GM23338 (cell line): ENCODE measurements around the gene RPP40.

Experiments
- CREB1 ChIP-seq: fragments of 250-450 bp; sonication (Bioruptor Pico); IDR thresholded peaks from 2 replicates; pipeline ENCODE4 v1.5.0; 2020; ENCODE audit warnings: low read depth, mild to moderate bottlenecking, moderate library complexity
- EZH2 ChIP-seq: fragments of 200-600 bp; sonication (generic); IDR thresholded peaks from one replicate; pipeline ENCODE4 v1.8.0; 2017; ENCODE audit warnings: antibody characterized with exemption, mild to moderate bottlenecking, low read depth; ENCODE audit not compliant: unreplicated experiment
- EZH2phosphoT487 ChIP-seq: fragments of 200-600 bp; sonication (generic); IDR thresholded peaks from one replicate; pipeline ENCODE4 v1.8.1; 2018; ENCODE audit warnings: antibody characterized with exemption; ENCODE audit not compliant: unreplicated experiment
- JUNB ChIP-seq: IDR thresholded peaks from one replicate; pipeline ENCODE4 v1.6.1; 2016; ENCODE audit warnings: antibody characterized with exemption; ENCODE audit not compliant: unreplicated experiment
- NANOG ChIP-seq: IDR thresholded peaks from 2 replicates; pipeline ENCODE4 v1.6.1; 2016; ENCODE audit warnings: antibody characterized with exemption, borderline replicate concordance
- POLR2AphosphoS5 ChIP-seq: IDR thresholded peaks from 2 replicates; pipeline ENCODE4 v1.6.1; 2016; ENCODE audit warnings: antibody characterized with exemption, low read depth
- STAT1 ChIP-seq: IDR thresholded peaks from one replicate; pipeline ENCODE4 v1.6.1; 2016; ENCODE audit warnings: antibody characterized with exemption; ENCODE audit not compliant: unreplicated experiment
- ZNF331 ChIP-seq: fragments of 250-450 bp; sonication (Bioruptor Pico); IDR thresholded peaks from 2 replicates; pipeline ENCODE4 v1.5.0; 2020; ENCODE audit warnings: low read depth, mild to moderate bottlenecking, moderate library complexity
- TF ChIP-seq, protein P1 (sequence below), 2 experiments: fragments of 200-600 bp in 1 of 2; sonication (generic) in 1 of 2; conservative IDR thresholded peaks; 2 replicates each; pipeline versions ENCODE4 v1.5.1 to v1.6.1; 2016 to 2017; ENCODE audit warnings: antibody characterized with exemption in 2 of 2, low read depth in 2 of 2, mild to moderate bottlenecking in 2 of 2, moderate library complexity in 1 of 2
- TF ChIP-seq, protein P2 (sequence below): IDR thresholded peaks from 2 replicates; pipeline ENCODE4 v1.6.1; 2016; ENCODE audit warnings: antibody characterized with exemption
- TF ChIP-seq, protein P3 (sequence below): IDR thresholded peaks from one replicate; pipeline ENCODE4 v1.6.1; 2018; ENCODE audit warnings: antibody characterized with exemption; ENCODE audit not compliant: unreplicated experiment

DNA sequence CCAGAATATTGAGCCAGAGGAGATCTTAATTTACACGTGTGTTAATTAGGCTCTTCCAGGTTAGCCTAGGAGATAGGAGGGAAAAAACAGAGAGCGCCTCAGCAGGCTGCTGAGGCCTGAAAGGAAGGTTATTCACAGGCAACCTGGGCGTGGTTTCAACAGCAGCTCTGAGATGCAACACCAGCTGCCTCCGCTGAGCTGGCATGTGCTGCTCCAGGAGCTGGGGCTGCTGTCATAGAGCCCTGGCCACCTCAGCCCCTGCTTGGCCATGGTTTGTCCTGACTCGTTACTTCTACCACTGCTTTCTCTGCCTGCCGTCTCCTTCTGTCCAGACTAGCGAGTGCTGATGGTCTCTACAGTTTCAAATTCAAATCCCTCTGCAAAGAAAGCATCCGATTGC is 32.4 kb upstream of the RPP40 start:
- TF ChIP-seq, protein P1, sequence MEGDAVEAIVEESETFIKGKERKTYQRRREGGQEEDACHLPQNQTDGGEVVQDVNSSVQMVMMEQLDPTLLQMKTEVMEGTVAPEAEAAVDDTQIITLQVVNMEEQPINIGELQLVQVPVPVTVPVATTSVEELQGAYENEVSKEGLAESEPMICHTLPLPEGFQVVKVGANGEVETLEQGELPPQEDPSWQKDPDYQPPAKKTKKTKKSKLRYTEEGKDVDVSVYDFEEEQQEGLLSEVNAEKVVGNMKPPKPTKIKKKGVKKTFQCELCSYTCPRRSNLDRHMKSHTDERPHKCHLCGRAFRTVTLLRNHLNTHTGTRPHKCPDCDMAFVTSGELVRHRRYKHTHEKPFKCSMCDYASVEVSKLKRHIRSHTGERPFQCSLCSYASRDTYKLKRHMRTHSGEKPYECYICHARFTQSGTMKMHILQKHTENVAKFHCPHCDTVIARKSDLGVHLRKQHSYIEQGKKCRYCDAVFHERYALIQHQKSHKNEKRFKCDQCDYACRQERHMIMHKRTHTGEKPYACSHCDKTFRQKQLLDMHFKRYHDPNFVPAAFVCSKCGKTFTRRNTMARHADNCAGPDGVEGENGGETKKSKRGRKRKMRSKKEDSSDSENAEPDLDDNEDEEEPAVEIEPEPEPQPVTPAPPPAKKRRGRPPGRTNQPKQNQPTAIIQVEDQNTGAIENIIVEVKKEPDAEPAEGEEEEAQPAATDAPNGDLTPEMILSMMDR (conservative IDR thresholded peaks at IDR 0.05; ENCODE audit: low read depth in 2 of 2) = no peak; a peak in 1 of 4 replicates
- TF ChIP-seq, protein P2, sequence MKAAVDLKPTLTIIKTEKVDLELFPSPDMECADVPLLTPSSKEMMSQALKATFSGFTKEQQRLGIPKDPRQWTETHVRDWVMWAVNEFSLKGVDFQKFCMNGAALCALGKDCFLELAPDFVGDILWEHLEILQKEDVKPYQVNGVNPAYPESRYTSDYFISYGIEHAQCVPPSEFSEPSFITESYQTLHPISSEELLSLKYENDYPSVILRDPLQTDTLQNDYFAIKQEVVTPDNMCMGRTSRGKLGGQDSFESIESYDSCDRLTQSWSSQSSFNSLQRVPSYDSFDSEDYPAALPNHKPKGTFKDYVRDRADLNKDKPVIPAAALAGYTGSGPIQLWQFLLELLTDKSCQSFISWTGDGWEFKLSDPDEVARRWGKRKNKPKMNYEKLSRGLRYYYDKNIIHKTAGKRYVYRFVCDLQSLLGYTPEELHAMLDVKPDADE = no peak
- TF ChIP-seq, protein P3, sequence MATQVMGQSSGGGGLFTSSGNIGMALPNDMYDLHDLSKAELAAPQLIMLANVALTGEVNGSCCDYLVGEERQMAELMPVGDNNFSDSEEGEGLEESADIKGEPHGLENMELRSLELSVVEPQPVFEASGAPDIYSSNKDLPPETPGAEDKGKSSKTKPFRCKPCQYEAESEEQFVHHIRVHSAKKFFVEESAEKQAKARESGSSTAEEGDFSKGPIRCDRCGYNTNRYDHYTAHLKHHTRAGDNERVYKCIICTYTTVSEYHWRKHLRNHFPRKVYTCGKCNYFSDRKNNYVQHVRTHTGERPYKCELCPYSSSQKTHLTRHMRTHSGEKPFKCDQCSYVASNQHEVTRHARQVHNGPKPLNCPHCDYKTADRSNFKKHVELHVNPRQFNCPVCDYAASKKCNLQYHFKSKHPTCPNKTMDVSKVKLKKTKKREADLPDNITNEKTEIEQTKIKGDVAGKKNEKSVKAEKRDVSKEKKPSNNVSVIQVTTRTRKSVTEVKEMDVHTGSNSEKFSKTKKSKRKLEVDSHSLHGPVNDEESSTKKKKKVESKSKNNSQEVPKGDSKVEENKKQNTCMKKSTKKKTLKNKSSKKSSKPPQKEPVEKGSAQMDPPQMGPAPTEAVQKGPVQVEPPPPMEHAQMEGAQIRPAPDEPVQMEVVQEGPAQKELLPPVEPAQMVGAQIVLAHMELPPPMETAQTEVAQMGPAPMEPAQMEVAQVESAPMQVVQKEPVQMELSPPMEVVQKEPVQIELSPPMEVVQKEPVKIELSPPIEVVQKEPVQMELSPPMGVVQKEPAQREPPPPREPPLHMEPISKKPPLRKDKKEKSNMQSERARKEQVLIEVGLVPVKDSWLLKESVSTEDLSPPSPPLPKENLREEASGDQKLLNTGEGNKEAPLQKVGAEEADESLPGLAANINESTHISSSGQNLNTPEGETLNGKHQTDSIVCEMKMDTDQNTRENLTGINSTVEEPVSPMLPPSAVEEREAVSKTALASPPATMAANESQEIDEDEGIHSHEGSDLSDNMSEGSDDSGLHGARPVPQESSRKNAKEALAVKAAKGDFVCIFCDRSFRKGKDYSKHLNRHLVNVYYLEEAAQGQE = no peak
- no peak for TF ChIP-seq EZH2phosphoT487
- 0 out of 2 replicates have a peak, but pooled peaks have one; percentile 11 for TF ChIP-seq CREB1 (CRISPR knock-in tag)
- no peak for TF ChIP-seq EZH2
- TF ChIP-seq POLR2AphosphoS5 = no peak
- no peak for TF ChIP-seq ZNF331 (CRISPR knock-in tag)
- no peak for TF ChIP-seq NANOG
- TF ChIP-seq JUNB = no peak
- TF ChIP-seq STAT1 = no peak
